Hepatic stellate cell (primary cell): Measurements from ENCODE around the gene SLC37A3.
"Not testable (repeated sequence)": the region's sequence is repeated elsewhere in the genome, so short reads cannot be mapped to it uniquely, and the experiment has no call there.

Source experiments
- DNase-seq: peaks from one replicate; pipeline ENCODE4 v3.0.0; 2011; ENCODE audit warnings: low spot score

The SLC37A3 gene

GRCh38 chr7:140397784-140398750 lies at the start of gene SLC37A3:
SLC37A3 (minus strand) TSS chr7:140398530; CDS start chr7:140382526, 16,004 bp downstream.
- peak; percentile 94 for DNase-seq

- DNase-seq = no peak
Measured at GRCh38 chr7:140447841-140448240, 49.5 kb upstream of the SLC37A3 start.

GRCh38 chr7:140446467-140446866 lies 48.1 kb upstream of the SLC37A3 start:
- DNase-seq = no peak

GRCh38 chr7:140441519-140441918 lies 43.2 kb upstream of the SLC37A3 start:
- no peak for DNase-seq

GRCh38 chr7:140440593-140440992 lies 42.3 kb upstream of the SLC37A3 start:
- no peak for DNase-seq

GRCh38 chr7:140439359-140439758 lies 41.0 kb upstream of the SLC37A3 start:
- DNase-seq = no peak

GRCh38 chr7:140435252-140435895 lies 37.0 kb upstream of the SLC37A3 start:
- peak; percentile 32 for DNase-seq

- no peak for DNase-seq
Measured at GRCh38 chr7:140433396-140433795, 35.1 kb upstream of the SLC37A3 start.

- no peak for DNase-seq
Measured at GRCh38 chr7:140426130-140426529, 27.8 kb upstream of the SLC37A3 start.

GRCh38 chr7:140425718-140426117 lies 27.4 kb upstream of the SLC37A3 start:
- DNase-seq = no peak

GRCh38 chr7:140423501-140423900 lies 25.2 kb upstream of the SLC37A3 start:
- DNase-seq = no peak

- DNase-seq = no peak
Measured at GRCh38 chr7:140421521-140421920, 23.2 kb upstream of the SLC37A3 start.

GRCh38 chr7:140418653-140419052 lies 20.3 kb upstream of the SLC37A3 start:
- no peak for DNase-seq

- DNase-seq = not testable (repeated sequence)
Measured at GRCh38 chr7:140418156-140418472, 19.8 kb upstream of the SLC37A3 start.

GRCh38 chr7:140417456-140418155 lies 19.3 kb upstream of the SLC37A3 start:
- no peak for DNase-seq

GRCh38 chr7:140416560-140416959 lies 18.2 kb upstream of the SLC37A3 start:
- no peak for DNase-seq

- DNase-seq = not testable (repeated sequence)
Measured at GRCh38 chr7:140415816-140416215, 17.5 kb upstream of the SLC37A3 start.

GRCh38 chr7:140415361-140415760 lies 17.0 kb upstream of the SLC37A3 start:
- no peak for DNase-seq

- DNase-seq = no peak
Measured at GRCh38 chr7:140404565-140405065, 6.3 kb upstream of the SLC37A3 start.

- no peak for DNase-seq
Measured at GRCh38 chr7:140403878-140404564, 5.7 kb upstream of the SLC37A3 start, which contains the start of gene RAB19. RAB19 (plus strand) TSS chr7:140404058; CDS start chr7:140407647, 3,589 bp downstream.

- no peak for DNase-seq
Measured at GRCh38 chr7:140402178-140402835, 4.0 kb upstream of the SLC37A3 start.
